ENCODE measurements around the gene MMP10. TPM values are rescaled to one million over a fixed set of nuclear protein-coding genes. Genes with fewer than 3 reads are reported as not detected.

Gene MMP10
- 0.32 TPM in 1 of 2 replicates, not detected in the other for total RNA-seq (ENCODE audit: low replicate concordance)

DNA sequence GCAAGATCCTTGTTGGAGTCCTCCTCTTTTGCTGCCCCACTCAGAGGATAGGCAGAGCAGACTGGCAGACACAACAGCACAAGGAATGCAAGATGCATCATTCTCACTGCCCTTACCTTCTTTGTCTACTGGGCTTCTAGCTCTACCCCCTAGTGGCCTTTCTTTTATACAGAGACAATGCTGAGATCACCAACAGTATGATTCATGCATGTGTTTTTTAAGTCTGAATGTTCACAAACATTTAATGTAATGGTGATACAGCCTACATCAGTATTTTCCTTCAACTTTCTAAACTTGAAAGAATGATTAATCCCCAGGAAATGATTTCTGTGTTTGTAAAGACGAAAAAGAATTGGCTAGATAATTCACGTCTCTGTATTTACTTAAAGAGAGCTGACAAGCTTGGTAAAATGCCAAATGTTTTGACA, at the start of gene MMP10:
Gene MMP10, minus strand, starts transcription at position 138 of the 428 bp plus-strand sequence. Its CDS starts 37 bp downstream, at position 101.
- Mint-ChIP-seq H3K27me3 (ENCODE audit: insufficient read depth, low read depth) (no peaks in the 10 kb centered on the region), H3K4me1 (peaks cover 15% of the 10 kb centered on the region), H3K9me3 (no peaks in the 10 kb centered on the region), H3K27ac (peak within 1 kb of the TSS; percentile 11), H3K4me3 (no peak within 1 kb of the TSS), H3K36me3 (no peaks in the 10 kb centered on the region)
- Histone ChIP-seq H3K36me3 (no peaks in the 10 kb centered on the region), H2AFZ (replicated peaks) (no peak within 1 kb of the TSS), H4K20me1 (ENCODE audit: low read depth) (no peaks in the 10 kb centered on the region), H3K27ac (no peak within 1 kb of the TSS), H3K4me3 (no peak within 1 kb of the TSS), H3K9me3 (ENCODE audit: low read depth) (no peaks in the 10 kb centered on the region), H3K9ac (no peak within 1 kb of the TSS), H3F3A (ENCODE audit: low read depth) (no peaks in the 10 kb centered on the region), H3K27me3 (no peaks in the 10 kb centered on the region), H3K79me2 (ENCODE audit: low read depth) (no peaks in the 10 kb centered on the region), H3K4me1 (peaks cover 18% of the 10 kb centered on the region), H3K4me2 (peak within 1 kb of the TSS; percentile 23)
- DNase-seq (ENCODE audit: low spot score): peak; percentile 76
- no peak for TF ChIP-seq EZH2phosphoT487 (IDR thresholded peaks at IDR 0.05)
- TF ChIP-seq, protein P1, sequence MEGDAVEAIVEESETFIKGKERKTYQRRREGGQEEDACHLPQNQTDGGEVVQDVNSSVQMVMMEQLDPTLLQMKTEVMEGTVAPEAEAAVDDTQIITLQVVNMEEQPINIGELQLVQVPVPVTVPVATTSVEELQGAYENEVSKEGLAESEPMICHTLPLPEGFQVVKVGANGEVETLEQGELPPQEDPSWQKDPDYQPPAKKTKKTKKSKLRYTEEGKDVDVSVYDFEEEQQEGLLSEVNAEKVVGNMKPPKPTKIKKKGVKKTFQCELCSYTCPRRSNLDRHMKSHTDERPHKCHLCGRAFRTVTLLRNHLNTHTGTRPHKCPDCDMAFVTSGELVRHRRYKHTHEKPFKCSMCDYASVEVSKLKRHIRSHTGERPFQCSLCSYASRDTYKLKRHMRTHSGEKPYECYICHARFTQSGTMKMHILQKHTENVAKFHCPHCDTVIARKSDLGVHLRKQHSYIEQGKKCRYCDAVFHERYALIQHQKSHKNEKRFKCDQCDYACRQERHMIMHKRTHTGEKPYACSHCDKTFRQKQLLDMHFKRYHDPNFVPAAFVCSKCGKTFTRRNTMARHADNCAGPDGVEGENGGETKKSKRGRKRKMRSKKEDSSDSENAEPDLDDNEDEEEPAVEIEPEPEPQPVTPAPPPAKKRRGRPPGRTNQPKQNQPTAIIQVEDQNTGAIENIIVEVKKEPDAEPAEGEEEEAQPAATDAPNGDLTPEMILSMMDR (IDR thresholded peaks at IDR 0.05): peak; percentile 54

DNA sequence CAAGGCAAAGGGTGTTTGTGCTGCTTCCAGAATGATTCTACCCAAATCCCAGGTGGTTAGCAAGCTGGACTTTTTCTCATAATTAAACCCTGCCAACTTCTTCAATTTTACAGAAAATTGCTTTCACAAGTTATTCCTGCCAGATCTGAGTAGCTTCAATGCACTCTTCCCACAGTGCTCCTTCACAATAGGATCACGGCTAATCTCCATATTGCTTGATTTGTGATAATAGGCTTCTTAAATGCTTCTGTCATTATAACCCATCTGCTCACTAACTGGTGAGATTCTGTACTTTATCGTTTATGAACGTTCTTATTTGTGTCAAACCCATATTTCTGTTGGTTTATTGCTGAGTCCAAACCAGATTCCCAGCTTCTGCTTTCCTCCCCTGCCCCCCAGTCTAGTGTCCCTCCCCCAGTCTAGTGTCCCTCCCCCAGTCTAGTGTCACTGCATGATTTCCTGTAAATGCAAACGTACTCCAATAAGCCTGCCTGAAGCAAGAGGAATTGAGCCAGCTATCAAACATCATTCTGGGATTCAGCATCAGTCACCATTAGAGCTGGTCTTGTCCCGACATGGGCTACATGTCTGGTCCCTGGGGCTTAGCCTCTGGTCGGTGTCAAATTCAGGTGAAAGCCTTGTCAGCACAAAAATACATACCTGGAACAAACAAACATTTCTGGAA, 49.0 kb upstream of the MMP10 start:
- Mint-ChIP-seq H3K36me3 (no peaks in the 10 kb centered on the region), H3K9me3 (peaks cover 9% of the 10 kb centered on the region), H3K4me1 (no peaks in the 10 kb centered on the region), H3K4me3 (no peak overlapping the region), H3K27ac (no peak overlapping the region), H3K27me3 (ENCODE audit: insufficient read depth, low read depth) (peaks cover 3% of the 10 kb centered on the region)
- Histone ChIP-seq H4K20me1 (ENCODE audit: low read depth) (no peaks in the 10 kb centered on the region), H3K9ac (no peak overlapping the region), H3K36me3 (no peaks in the 10 kb centered on the region), H3K79me2 (ENCODE audit: low read depth) (no peaks in the 10 kb centered on the region), H3F3A (ENCODE audit: low read depth) (no peaks in the 10 kb centered on the region), H3K4me3 (no peak overlapping the region), H3K4me2 (no peak overlapping the region), H2AFZ (replicated peaks) (no peak overlapping the region), H3K27ac (no peak overlapping the region), H3K4me1 (no peaks in the 10 kb centered on the region), H3K27me3 (peaks cover 8% of the 10 kb centered on the region), H3K9me3 (ENCODE audit: low read depth) (no peaks in the 10 kb centered on the region)
- DNase-seq (ENCODE audit: low spot score): no peak
- TF ChIP-seq EZH2phosphoT487 (IDR thresholded peaks at IDR 0.05) (no peak), EZH2 (IDR thresholded peaks at IDR 0.05) (no peak)
- TF ChIP-seq, protein P1 (IDR thresholded peaks at IDR 0.05): no peak

DNA sequence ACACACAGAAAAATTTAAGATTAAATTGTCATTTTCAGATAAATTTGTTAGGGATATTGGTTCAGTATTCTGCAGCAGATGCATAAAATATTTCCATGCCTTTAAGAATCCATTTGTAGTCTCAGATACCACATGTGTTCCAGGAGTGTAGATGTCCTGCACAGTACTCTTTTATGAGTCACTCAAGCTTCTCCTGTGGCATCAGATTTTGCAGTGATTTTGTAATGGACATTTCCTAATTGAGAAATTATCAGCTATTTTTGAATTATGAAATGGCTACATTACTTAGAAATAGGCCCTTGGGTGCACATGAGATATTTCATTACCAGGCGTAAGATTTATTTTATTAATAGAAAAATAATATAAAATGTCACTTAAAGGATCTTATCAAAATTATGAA, 44.1 kb upstream of the MMP10 start:
- Mint-ChIP-seq H3K9me3 (peaks cover 9% of the 10 kb centered on the region), H3K27me3 (ENCODE audit: insufficient read depth, low read depth) (no peaks in the 10 kb centered on the region), H3K27ac (no peak overlapping the region), H3K4me3 (no peak overlapping the region), H3K4me1 (no peaks in the 10 kb centered on the region), H3K36me3 (no peaks in the 10 kb centered on the region)
- no peaks in the 10 kb centered on the region for H3K79me2 ChIP-seq (ENCODE audit: low read depth)
- no peaks in the 10 kb centered on the region for H3K36me3 ChIP-seq
- H3K4me1 ChIP-seq: no peaks in the 10 kb centered on the region
- H3K4me3 ChIP-seq: no peak overlapping the region
- H3K9ac ChIP-seq: no peak overlapping the region
- no peaks in the 10 kb centered on the region for H3K9me3 ChIP-seq (ENCODE audit: low read depth)
- H3F3A ChIP-seq (ENCODE audit: low read depth): no peaks in the 10 kb centered on the region
- no peak for DNase-seq (ENCODE audit: low spot score)
- H2AFZ ChIP-seq (replicated peaks): no peak overlapping the region
- TF ChIP-seq EZH2 (IDR thresholded peaks at IDR 0.05) (no peak), EZH2phosphoT487 (IDR thresholded peaks at IDR 0.05) (no peak)
- TF ChIP-seq, protein P1 (IDR thresholded peaks at IDR 0.05): no peak
- no peaks in the 10 kb centered on the region for H3K27me3 ChIP-seq
- no peak overlapping the region for H3K4me2 ChIP-seq
- H4K20me1 ChIP-seq (ENCODE audit: low read depth): no peaks in the 10 kb centered on the region
- no peak overlapping the region for H3K27ac ChIP-seq

Data from neural progenitor cell (in vitro differentiated cells).